ENCODE results near the gene PTPRD. TPM values are rescaled to one million over a fixed set of nuclear protein-coding genes. Genes with fewer than 3 reads are reported as not detected.

PTPRD gene
- total RNA-seq, 4 donors from 2014 or later: 0.72 to 8.0 (median 3.0) TPM

DNA sequence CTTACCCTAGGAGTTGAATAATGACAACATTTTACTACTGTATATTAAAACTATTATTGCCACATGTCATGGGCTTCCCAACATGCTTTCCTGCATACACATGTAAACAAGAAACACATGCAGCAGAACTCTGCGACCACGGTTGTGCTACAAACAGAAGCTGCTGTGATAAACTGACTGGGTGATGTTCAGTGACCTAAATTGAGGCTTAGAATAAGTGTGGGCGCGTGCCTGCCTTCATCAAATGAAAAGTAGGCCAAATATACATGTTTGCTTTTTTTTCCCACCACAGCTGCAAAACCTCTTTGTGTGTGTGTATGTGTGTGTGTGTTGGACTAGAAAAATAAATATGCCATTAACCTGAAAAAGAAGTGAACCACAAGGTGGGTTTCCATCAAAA is 1202.1 kb downstream of the PTPRD start:
- H3K4me3 ChIP-seq (ENCODE audit: low read depth, poor library complexity, severe bottlenecking): no peak overlapping the region
- intact Hi-C loops (cut with DNase I; ENCODE audit: low total_unique reads): no loop called here
- TF ChIP-seq, protein P1, sequence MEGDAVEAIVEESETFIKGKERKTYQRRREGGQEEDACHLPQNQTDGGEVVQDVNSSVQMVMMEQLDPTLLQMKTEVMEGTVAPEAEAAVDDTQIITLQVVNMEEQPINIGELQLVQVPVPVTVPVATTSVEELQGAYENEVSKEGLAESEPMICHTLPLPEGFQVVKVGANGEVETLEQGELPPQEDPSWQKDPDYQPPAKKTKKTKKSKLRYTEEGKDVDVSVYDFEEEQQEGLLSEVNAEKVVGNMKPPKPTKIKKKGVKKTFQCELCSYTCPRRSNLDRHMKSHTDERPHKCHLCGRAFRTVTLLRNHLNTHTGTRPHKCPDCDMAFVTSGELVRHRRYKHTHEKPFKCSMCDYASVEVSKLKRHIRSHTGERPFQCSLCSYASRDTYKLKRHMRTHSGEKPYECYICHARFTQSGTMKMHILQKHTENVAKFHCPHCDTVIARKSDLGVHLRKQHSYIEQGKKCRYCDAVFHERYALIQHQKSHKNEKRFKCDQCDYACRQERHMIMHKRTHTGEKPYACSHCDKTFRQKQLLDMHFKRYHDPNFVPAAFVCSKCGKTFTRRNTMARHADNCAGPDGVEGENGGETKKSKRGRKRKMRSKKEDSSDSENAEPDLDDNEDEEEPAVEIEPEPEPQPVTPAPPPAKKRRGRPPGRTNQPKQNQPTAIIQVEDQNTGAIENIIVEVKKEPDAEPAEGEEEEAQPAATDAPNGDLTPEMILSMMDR (IDR thresholded peaks at IDR 0.05): no peak
- TF ChIP-seq POLR2A (IDR thresholded peaks at IDR 0.05): no peak
- DNase-seq (ENCODE audit: low spot score in 2 of 2): no peak
- 52 to 61% methylated on average over 4 of the region's 4 CpGs for WGBS, 2 donors

DNA sequence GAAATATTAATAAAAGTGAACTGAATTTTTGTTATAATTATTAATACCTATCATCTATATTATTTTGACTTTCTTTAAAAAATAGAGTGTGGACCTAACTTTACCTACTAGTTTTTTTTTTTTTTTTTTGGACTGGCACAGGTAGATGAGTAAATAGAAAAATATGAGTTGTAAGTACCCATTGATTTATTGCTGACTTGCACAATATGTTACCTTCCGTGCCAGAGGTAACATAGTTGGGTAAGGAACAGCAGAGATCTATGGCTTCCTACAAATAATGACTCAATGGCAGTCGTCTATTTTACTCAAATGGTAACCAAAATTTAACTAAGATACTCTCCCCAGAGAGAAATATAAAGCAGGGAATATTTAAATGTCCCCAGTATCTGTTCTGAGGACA is 1212.8 kb downstream of the PTPRD start:
- no peak for DNase-seq (ENCODE audit: low spot score in 2 of 2)
- WGBS, 2 donors: 54 to 60% methylated on average over 2 of the region's 2 CpGs

DNA sequence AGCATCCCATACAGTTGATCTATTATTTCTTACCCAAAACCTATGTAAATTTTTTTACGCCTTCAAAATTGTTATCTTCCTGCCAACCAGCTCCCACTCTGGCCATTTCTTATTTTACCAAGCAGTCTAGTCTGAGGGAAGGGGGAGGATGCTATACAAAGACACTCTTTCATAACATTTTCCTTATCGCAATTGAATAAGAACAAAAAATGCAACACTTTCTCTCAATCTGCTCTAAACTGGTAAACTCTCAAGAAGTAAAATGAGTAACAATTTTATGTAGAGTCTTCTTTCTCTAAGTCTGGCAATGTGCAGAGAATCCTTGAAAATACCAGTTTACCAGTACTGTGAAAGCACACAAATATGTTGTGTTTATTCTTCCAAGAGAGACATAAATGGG is 1216.3 kb downstream of the PTPRD start:
- no peak for TF ChIP-seq POLR2A (IDR thresholded peaks at IDR 0.05)
- TF ChIP-seq, protein P1 (IDR thresholded peaks at IDR 0.05): no peak
- no peak overlapping the region for H3K4me3 ChIP-seq (ENCODE audit: low read depth, poor library complexity, severe bottlenecking)
- intact Hi-C loops (cut with DNase I; ENCODE audit: low total_unique reads): no loop called here
- no peak for DNase-seq (ENCODE audit: low spot score in 2 of 2)
- 63 to 90% methylated on average over 2 of the region's 2 CpGs for WGBS, 2 donors

More for the DNA sequence above, 1212.8 kb downstream of the PTPRD start:
- intact Hi-C loops (cut with DNase I; ENCODE audit: low total_unique reads): no loop called here
- TF ChIP-seq POLR2A (IDR thresholded peaks at IDR 0.05): no peak
- TF ChIP-seq, protein P1 (IDR thresholded peaks at IDR 0.05): no peak
- H3K4me3 ChIP-seq (ENCODE audit: low read depth, poor library complexity, severe bottlenecking): no peak overlapping the region

- DNase-seq (ENCODE audit: low spot score in 2 of 2): no peak
- TF ChIP-seq, protein P1 (IDR thresholded peaks at IDR 0.05): no peak
- TF ChIP-seq POLR2A (IDR thresholded peaks at IDR 0.05): no peak
- WGBS, 2 donors: 80 to 82% methylated on average over 5 of the region's 5 CpGs
- intact Hi-C loops (cut with DNase I; ENCODE audit: low total_unique reads): no loop called here
- no peak overlapping the region for H3K4me3 ChIP-seq (ENCODE audit: low read depth, poor library complexity, severe bottlenecking)
Measured at GRCh38 chr9:9395539-9395938, 1217.3 kb downstream of the PTPRD start.

- intact Hi-C loops (cut with DNase I; ENCODE audit: low total_unique reads): no loop called here
Measured at GRCh38 chr9:9392755-9393154, 1220.0 kb downstream of the PTPRD start.

DNA sequence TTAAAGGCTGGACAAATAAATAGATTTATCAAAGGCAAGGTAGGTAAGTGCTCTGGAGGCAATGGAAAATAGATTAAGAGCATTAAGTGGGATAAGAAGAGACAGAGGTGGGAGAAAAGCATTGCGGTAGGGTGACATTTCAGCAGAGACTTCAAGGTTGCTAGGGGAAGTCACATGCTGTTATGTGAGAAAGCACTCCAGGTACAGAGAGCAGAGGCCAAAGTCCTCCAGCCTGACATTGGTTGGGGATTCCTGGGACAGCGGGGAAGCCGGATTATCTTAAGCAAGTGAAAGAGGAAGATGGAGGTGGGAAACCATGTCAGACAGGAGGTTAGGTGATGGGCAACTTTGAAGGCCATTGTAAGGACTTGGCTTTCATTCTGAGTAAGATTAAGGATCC is 1222.9 kb downstream of the PTPRD start:
- TF ChIP-seq, protein P1 (IDR thresholded peaks at IDR 0.05): no peak
- no peak for TF ChIP-seq POLR2A (IDR thresholded peaks at IDR 0.05)
- H3K4me3 ChIP-seq (ENCODE audit: low read depth, poor library complexity, severe bottlenecking): no peak overlapping the region
- DNase-seq (ENCODE audit: low spot score in 2 of 2): no peak
- WGBS, 2 donors: 88 to 89% methylated on average over 3 of the region's 3 CpGs
- intact Hi-C loops (cut with DNase I; ENCODE audit: low total_unique reads): no loop called here

More at GRCh38 chr9:9392755-9393154, 1220.0 kb downstream of the PTPRD start:
- TF ChIP-seq, protein P1 (IDR thresholded peaks at IDR 0.05): no peak
- TF ChIP-seq POLR2A (IDR thresholded peaks at IDR 0.05): no peak
- DNase-seq (ENCODE audit: low spot score in 2 of 2): no peak
- WGBS, 2 donors: 81 to 89% methylated on average over 3 of the region's 3 CpGs
- no peak overlapping the region for H3K4me3 ChIP-seq (ENCODE audit: low read depth, poor library complexity, severe bottlenecking)
